SHP77 (cell line): ENCODE measurements around the gene MYOM1.
"Not testable (repeated sequence)": the region's sequence is repeated elsewhere in the genome, so short reads cannot be mapped to it uniquely, and the experiment has no call there.

Experiments
- DNase-seq, 2 experiments: peaks; one replicate each; lab custom pipeline; 2025; lab: John Stamatoyannopoulos, UW

Gene MYOM1

GRCh38 chr18:3218819-3219218 lies 949 bp downstream of the MYOM1 start:
- DNase-seq = no peak

GRCh38 chr18:3217948-3218647 lies 1.7 kb downstream of the MYOM1 start:
- no peak for DNase-seq

GRCh38 chr18:3216987-3217386 lies 2.8 kb downstream of the MYOM1 start:
- no peak for DNase-seq

- no peak for DNase-seq
Observed at GRCh38 chr18:3214855-3215637, 4.7 kb downstream of the MYOM1 start.

- DNase-seq = no peak
Observed at GRCh38 chr18:3213300-3214059, 6.3 kb downstream of the MYOM1 start.

- DNase-seq = no peak
Observed at GRCh38 chr18:3212657-3213056, 7.1 kb downstream of the MYOM1 start.

GRCh38 chr18:3211236-3211992 lies 8.4 kb downstream of the MYOM1 start:
- DNase-seq = peak in 1 of 2 experiments; percentile 4

- peak in 1 of 2 experiments; percentile 0 for DNase-seq
Observed at GRCh38 chr18:3209859-3210569, 9.8 kb downstream of the MYOM1 start.

GRCh38 chr18:3207565-3207964 lies 12.2 kb downstream of the MYOM1 start:
- DNase-seq = peak in 1 of 2 experiments; percentile 0

GRCh38 chr18:3205239-3205638 lies 14.5 kb downstream of the MYOM1 start:
- DNase-seq = no peak

- no peak for DNase-seq
Observed at GRCh38 chr18:3199942-3200645, 19.7 kb downstream of the MYOM1 start.

GRCh38 chr18:3198260-3198860 lies 21.4 kb downstream of the MYOM1 start:
- DNase-seq = not testable (repeated sequence)

GRCh38 chr18:3194947-3195612 lies 24.7 kb downstream of the MYOM1 start:
- DNase-seq = no peak

GRCh38 chr18:3193331-3193730 lies 26.4 kb downstream of the MYOM1 start:
- DNase-seq = no peak

- no peak for DNase-seq
Observed at GRCh38 chr18:3192752-3193151, 27.0 kb downstream of the MYOM1 start.

GRCh38 chr18:3192286-3192685 lies 27.5 kb downstream of the MYOM1 start:
- no peak for DNase-seq

GRCh38 chr18:3190610-3191009 lies 29.2 kb downstream of the MYOM1 start:
- DNase-seq = no peak

- DNase-seq = no peak
Observed at GRCh38 chr18:3189884-3190283, 29.9 kb downstream of the MYOM1 start.
